ENCODE measurements around the gene DCX. TPM values are rescaled to one million over a fixed set of nuclear protein-coding genes. Genes with fewer than 3 reads are reported as not detected.

The DCX gene
- polyA plus RNA-seq, 1 experiment: not detected

GRCh38 chrX:111329370-111329769, 82.6 kb downstream of the DCX start:
- H3K27me3 ChIP-seq (ENCODE audit: control insufficient read depth, insufficient read depth, low read length): no peaks in the 10 kb centered on the region
- no peak for TF ChIP-seq CTCF (IDR thresholded peaks at IDR 0.05; ENCODE audit: low read depth, low read length)
- no peaks in the 10 kb centered on the region for H3K9me3 ChIP-seq (ENCODE audit: control insufficient read depth, insufficient read depth, low read length)
- POLR2A ChIA-PET: no interaction called here
- no peak overlapping the region for H3K27ac ChIP-seq (ENCODE audit: low read depth, low read length)
- no peak for DNase-seq (ENCODE audit: low read depth, low spot score)
- CTCF ChIA-PET: no interaction called here
- H3K4me3 ChIP-seq (ENCODE audit: low read depth, low read length): no peak overlapping the region

GRCh38 chrX:111328858-111329257, 83.1 kb downstream of the DCX start:
- CTCF ChIA-PET: no interaction called here
- POLR2A ChIA-PET: no interaction called here
- Histone ChIP-seq H3K9me3 (ENCODE audit: control insufficient read depth, insufficient read depth, low read length) (no peaks in the 10 kb centered on the region), H3K27me3 (ENCODE audit: control insufficient read depth, insufficient read depth, low read length) (no peaks in the 10 kb centered on the region), H3K27ac (ENCODE audit: low read depth, low read length) (no peak overlapping the region), H3K4me3 (ENCODE audit: low read depth, low read length) (no peak overlapping the region)
- TF ChIP-seq CTCF (IDR thresholded peaks at IDR 0.05; ENCODE audit: low read depth, low read length): no peak
- no peak for DNase-seq (ENCODE audit: low read depth, low spot score)

- ChIA-PET POLR2A (no interaction called here), CTCF (no interaction called here)
- H3K4me3 ChIP-seq (ENCODE audit: low read depth, low read length): no peak overlapping the region
- no peak for DNase-seq (ENCODE audit: low read depth, low spot score)
- no peaks in the 10 kb centered on the region for H3K9me3 ChIP-seq (ENCODE audit: control insufficient read depth, insufficient read depth, low read length)
- H3K27ac ChIP-seq (ENCODE audit: low read depth, low read length): no peak overlapping the region
- TF ChIP-seq CTCF (IDR thresholded peaks at IDR 0.05; ENCODE audit: low read depth, low read length): no peak
- no peaks in the 10 kb centered on the region for H3K27me3 ChIP-seq (ENCODE audit: control insufficient read depth, insufficient read depth, low read length)
Observed at GRCh38 chrX:111322231-111322855, 89.6 kb downstream of the DCX start.

- no peaks in the 10 kb centered on the region for H3K9me3 ChIP-seq (ENCODE audit: control insufficient read depth, insufficient read depth, low read length)
- H3K27ac ChIP-seq (ENCODE audit: low read depth, low read length): no peak overlapping the region
- DNase-seq (ENCODE audit: low read depth, low spot score): no peak
- no peaks in the 10 kb centered on the region for H3K27me3 ChIP-seq (ENCODE audit: control insufficient read depth, insufficient read depth, low read length)
- POLR2A ChIA-PET: no interaction called here
- H3K4me3 ChIP-seq (ENCODE audit: low read depth, low read length): no peak overlapping the region
- CTCF ChIA-PET: no interaction called here
- no peak for TF ChIP-seq CTCF (IDR thresholded peaks at IDR 0.05; ENCODE audit: low read depth, low read length)
Observed at GRCh38 chrX:111319451-111319850, 92.5 kb downstream of the DCX start.

- CTCF ChIA-PET: no interaction called here
Observed at GRCh38 chrX:111318901-111319300, 93.1 kb downstream of the DCX start.

More at GRCh38 chrX:111318901-111319300, 93.1 kb downstream of the DCX start:
- DNase-seq (ENCODE audit: low read depth, low spot score): no peak
- no peak overlapping the region for H3K4me3 ChIP-seq (ENCODE audit: low read depth, low read length)
- POLR2A ChIA-PET: no interaction called here
- no peak overlapping the region for H3K27ac ChIP-seq (ENCODE audit: low read depth, low read length)
- no peaks in the 10 kb centered on the region for H3K27me3 ChIP-seq (ENCODE audit: control insufficient read depth, insufficient read depth, low read length)
- H3K9me3 ChIP-seq (ENCODE audit: control insufficient read depth, insufficient read depth, low read length): no peaks in the 10 kb centered on the region
- no peak for TF ChIP-seq CTCF (IDR thresholded peaks at IDR 0.05; ENCODE audit: low read depth, low read length)
